Ishikawa (cell line): ENCODE results near the gene PLA2G4D.

Source experiments
- CEBPB ChIP-seq: IDR thresholded peaks from 2 replicates; pipeline ENCODE4 v1.6.1; 2012
- CREB1 ChIP-seq: IDR thresholded peaks from 2 replicates; pipeline ENCODE4 v1.6.1; 2012; ENCODE audit warnings: low read depth
- EGR1 ChIP-seq: IDR thresholded peaks from 2 replicates; pipeline ENCODE4 v1.6.1; 2012
- EP300 ChIP-seq: IDR thresholded peaks from 2 replicates; pipeline ENCODE4 v1.6.1; 2012; ENCODE audit warnings: borderline replicate concordance
- FOXM1 ChIP-seq: IDR thresholded peaks from 2 replicates; pipeline ENCODE4 v1.6.1; 2012; ENCODE audit warnings: low read depth, borderline replicate concordance
- NFIC ChIP-seq: IDR thresholded peaks from 2 replicates; pipeline ENCODE4 v1.6.1; 2012
- RAD21 ChIP-seq: IDR thresholded peaks from 2 replicates; pipeline ENCODE4 v1.6.1; 2012; ENCODE audit warnings: low read depth
- TAF1 ChIP-seq: IDR thresholded peaks from 2 replicates; pipeline ENCODE4 v1.6.1; 2012; ENCODE audit warnings: low read depth, mild to moderate bottlenecking
- TCF12 ChIP-seq: IDR thresholded peaks from 2 replicates; pipeline ENCODE4 v1.6.1; 2012; ENCODE audit warnings: low read depth
- TEAD4 ChIP-seq: IDR thresholded peaks from 2 replicates; pipeline ENCODE4 v1.6.1; 2012
- YY1 ChIP-seq: IDR thresholded peaks from 2 replicates; pipeline ENCODE4 v1.6.1; 2012; ENCODE audit warnings: low read depth
- ZBTB7A ChIP-seq: IDR thresholded peaks from 2 replicates; pipeline ENCODE4 v1.6.1; 2012; ENCODE audit warnings: low read depth
- TF ChIP-seq, protein P1 (sequence below): IDR thresholded peaks from 2 replicates; pipeline ENCODE4 v1.6.1; 2012
- TF ChIP-seq, protein P2 (sequence below): IDR thresholded peaks from 2 replicates; pipeline ENCODE4 v1.6.1; 2012
- TF ChIP-seq, protein P3 (sequence below): IDR thresholded peaks from 2 replicates; pipeline ENCODE4 v1.6.1; 2012; ENCODE audit warnings: low read depth, mild to moderate bottlenecking

PLA2G4D gene

DNA sequence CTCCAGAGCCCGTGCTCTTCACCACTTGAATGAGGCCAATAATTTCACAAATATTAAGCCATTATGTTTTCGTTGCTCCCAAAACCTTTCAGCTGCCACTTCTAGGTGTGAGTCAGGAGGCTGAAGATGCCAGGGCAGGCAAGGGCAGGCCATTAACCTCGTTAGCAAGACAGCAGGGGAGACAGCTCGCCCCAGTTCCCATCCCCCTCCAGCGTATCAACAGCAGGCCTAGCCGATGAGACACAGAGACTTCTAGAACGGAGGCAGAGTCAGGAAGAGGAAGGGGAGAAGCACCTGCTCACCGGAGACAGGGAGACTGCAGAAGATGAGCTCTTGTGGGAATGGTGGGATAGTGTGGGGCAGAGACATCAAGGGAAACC, 45.6 kb downstream of the PLA2G4D start:
- no peak for TF ChIP-seq FOXM1
- TF ChIP-seq RAD21: no peak
- no peak for TF ChIP-seq YY1
- no peak for TF ChIP-seq TEAD4
- no peak for TF ChIP-seq CREB1
- no peak for TF ChIP-seq ZBTB7A
- TF ChIP-seq, protein P1, sequence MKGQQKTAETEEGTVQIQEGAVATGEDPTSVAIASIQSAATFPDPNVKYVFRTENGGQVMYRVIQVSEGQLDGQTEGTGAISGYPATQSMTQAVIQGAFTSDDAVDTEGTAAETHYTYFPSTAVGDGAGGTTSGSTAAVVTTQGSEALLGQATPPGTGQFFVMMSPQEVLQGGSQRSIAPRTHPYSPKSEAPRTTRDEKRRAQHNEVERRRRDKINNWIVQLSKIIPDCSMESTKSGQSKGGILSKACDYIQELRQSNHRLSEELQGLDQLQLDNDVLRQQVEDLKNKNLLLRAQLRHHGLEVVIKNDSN: no peak
- no peak for TF ChIP-seq TCF12
- TF ChIP-seq, protein P2, sequence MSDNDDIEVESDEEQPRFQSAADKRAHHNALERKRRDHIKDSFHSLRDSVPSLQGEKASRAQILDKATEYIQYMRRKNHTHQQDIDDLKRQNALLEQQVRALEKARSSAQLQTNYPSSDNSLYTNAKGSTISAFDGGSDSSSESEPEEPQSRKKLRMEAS: no peak
- TF ChIP-seq NFIC: no peak
- TF ChIP-seq EGR1: no peak
- TF ChIP-seq, protein P3, sequence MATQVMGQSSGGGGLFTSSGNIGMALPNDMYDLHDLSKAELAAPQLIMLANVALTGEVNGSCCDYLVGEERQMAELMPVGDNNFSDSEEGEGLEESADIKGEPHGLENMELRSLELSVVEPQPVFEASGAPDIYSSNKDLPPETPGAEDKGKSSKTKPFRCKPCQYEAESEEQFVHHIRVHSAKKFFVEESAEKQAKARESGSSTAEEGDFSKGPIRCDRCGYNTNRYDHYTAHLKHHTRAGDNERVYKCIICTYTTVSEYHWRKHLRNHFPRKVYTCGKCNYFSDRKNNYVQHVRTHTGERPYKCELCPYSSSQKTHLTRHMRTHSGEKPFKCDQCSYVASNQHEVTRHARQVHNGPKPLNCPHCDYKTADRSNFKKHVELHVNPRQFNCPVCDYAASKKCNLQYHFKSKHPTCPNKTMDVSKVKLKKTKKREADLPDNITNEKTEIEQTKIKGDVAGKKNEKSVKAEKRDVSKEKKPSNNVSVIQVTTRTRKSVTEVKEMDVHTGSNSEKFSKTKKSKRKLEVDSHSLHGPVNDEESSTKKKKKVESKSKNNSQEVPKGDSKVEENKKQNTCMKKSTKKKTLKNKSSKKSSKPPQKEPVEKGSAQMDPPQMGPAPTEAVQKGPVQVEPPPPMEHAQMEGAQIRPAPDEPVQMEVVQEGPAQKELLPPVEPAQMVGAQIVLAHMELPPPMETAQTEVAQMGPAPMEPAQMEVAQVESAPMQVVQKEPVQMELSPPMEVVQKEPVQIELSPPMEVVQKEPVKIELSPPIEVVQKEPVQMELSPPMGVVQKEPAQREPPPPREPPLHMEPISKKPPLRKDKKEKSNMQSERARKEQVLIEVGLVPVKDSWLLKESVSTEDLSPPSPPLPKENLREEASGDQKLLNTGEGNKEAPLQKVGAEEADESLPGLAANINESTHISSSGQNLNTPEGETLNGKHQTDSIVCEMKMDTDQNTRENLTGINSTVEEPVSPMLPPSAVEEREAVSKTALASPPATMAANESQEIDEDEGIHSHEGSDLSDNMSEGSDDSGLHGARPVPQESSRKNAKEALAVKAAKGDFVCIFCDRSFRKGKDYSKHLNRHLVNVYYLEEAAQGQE: no peak
- no peak for TF ChIP-seq CEBPB

DNA sequence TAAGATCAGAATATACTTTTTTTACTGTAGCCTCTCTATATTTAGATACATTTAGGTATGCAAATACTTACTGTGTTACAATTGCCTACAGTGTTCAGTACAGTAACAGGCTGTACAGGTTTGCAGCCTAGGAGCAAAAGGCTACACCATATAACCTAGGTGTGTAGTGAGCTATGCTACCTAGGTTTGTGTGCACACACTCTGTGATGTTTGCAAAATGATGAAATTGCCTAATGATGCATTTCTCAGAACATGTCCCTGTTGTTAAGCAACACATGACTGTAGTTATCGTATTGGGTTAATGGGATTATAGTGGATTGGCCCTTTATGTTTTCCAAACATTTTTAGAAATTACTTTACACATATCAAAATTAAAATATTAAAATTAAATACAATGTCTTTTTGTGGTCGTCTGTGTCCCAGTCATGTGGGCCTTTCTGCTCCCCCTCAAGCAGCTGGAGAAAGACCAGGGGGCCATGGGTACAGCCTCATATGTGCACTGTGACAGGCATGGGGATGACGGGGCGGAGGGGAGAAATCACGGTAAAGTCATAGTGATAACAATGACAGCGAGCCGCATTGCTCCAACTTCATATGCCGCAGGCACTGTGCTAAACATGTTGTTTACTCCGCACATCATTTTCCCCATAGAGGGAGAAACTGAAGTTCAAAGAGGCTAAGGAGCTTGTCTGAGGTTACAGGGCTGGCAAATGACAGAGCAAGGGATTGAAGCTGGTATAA, 46.1 kb downstream of the PLA2G4D start:
- TF ChIP-seq TAF1: no peak
- TF ChIP-seq YY1: no peak
- no peak for TF ChIP-seq CREB1
- no peak for TF ChIP-seq TEAD4
- TF ChIP-seq, protein P1: no peak
- TF ChIP-seq RAD21: no peak
- TF ChIP-seq, protein P2: no peak
- no peak for TF ChIP-seq CEBPB
- no peak for TF ChIP-seq ZBTB7A
- TF ChIP-seq TCF12: no peak
- TF ChIP-seq FOXM1: no peak

DNA sequence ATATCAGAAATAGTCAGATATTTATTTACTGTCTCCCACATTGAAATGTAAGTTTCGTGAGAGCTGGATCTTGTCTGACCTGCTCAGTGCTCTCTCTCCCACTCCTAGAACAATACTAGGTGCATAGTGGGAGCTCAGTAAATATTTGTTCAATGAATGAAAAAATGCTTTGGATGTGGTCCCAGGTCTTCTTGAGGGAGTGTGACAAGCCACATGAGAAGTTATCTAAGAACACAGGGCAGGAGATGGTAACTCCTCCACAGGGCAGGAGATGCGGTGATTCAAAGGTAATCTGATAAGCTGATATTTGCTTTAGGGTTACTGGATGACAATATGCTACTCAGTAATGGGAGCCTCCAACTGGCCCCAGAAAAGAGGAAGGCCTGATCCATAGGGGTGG, 47.8 kb downstream of the PLA2G4D start:
- TF ChIP-seq NFIC (no peak), TCF12 (no peak), CEBPB (no peak), ZBTB7A (no peak), EP300 (no peak)
- TF ChIP-seq, protein P2: no peak

DNA sequence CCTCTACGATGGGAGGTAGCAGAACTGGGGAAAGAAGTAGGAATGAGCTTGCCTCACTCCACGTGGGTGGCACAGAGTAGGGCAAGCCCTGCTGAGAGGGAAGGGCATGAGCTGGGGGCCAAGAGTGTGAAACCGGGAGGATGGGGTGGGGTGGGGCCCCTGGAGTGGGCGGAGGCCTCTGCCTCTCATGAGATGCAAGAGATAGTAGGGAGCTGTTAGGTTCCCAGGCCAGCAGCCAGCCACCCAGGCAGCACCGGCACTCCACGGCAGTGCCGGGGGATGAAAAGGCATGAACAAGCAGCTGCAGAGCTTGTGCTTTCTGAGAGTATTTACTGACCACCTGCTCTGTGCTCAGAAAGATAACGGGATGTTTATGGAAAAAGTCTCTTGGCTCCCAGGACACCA, 49.1 kb downstream of the PLA2G4D start:
- TF ChIP-seq, protein P2: no peak
- TF ChIP-seq EGR1 (no peak), CEBPB (no peak), RAD21 (no peak), NFIC (no peak), CREB1 (no peak), ZBTB7A (no peak), TCF12 (no peak), FOXM1 (no peak), EP300 (no peak), YY1 (no peak), TAF1 (no peak), TEAD4 (no peak)
- TF ChIP-seq, protein P3: no peak
- TF ChIP-seq, protein P1: no peak
